Endothelial cell of hepatic sinusoid (primary cell): ENCODE results near the gene MAGEB5.
"Not testable (repeated sequence)": the region's sequence is repeated elsewhere in the genome, so short reads cannot be mapped to it uniquely, and the experiment has no call there.

Source experiments
- in situ Hi-C: cut with HindIII; loops from 2 replicates; pipeline ENCODE4 v1.10.0; 2017; ENCODE audit warnings: low sequenced_read_pairs

Gene MAGEB5

GRCh38 chrX:26215869-26216268 lies at the start of gene MAGEB5:
MAGEB5 (plus strand) TSS chrX:26216169; CDS start chrX:26217302, 1,133 bp downstream.
- in situ Hi-C loops, result no loop called here

GRCh38 chrX:26192204-26192603 lies 23.8 kb upstream of the MAGEB5 start, which contains the start of gene MAGEB6:
MAGEB6 (plus strand) TSS chrX:26192440; CDS start chrX:26193847, 1,407 bp downstream.
- in situ Hi-C loops, result no loop called here

DNA sequence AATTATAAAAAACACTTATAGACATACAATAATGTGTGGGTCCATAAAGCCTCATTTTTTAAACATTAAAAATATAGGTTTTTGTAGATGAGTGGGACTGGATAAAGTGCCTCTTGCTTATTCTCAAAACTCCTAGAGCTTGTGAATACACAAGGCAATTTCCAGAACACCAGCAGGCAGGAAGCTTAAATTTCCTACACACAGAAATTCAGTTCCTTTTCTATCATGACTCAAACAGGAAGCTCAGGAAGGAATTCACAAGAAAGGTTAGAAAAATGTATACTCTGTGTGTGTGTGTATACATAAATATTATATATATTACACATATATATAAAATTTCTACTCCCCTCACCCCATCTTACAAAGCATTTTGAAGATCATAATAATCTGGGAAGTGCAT lies 12.4 kb upstream of the MAGEB5 start:
- in situ Hi-C loops, result no loop called here

GRCh38 chrX:26204717-26205116 lies 11.3 kb upstream of the MAGEB5 start:
- in situ Hi-C loops, result not testable (repeated sequence)

DNA sequence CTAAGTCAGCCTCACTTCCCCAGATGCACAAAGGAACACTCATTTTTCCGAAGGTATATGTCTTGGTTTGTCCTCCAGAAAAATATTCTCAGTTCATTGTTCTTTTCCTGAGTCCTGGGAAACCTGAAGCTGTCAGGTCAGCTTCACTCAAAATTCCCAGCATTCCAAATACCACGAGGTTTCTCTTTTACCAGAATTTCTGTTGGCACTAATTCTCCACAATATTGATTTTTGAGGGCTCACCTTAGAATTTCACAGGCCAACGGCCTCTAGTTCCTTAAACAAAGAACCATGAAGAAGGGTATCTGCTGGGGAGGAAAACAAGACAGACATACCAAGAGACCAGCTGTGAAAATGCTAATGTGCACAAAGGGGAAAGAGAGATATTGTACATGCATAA lies 8.0 kb upstream of the MAGEB5 start:
- in situ Hi-C loops, result no loop called here

DNA sequence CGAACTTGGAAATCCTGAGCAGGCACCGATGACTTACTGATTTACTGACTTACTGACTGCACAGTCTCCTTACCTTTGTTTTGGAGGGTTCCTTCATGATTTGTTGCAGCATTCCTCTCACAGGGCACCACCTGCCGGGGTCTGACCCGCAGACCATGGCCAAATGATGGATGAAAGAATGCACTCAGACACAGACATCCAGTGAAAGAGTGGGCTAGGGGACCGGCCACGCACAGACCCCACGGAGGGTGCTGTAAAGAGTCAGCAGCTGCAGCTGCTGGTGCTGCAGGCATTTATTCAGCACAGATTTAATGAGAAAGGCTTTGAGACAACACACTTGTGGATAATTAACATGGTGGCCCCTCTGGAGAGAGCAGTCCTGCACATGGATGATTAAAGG lies 3.4 kb downstream of the MAGEB5 start:
- in situ Hi-C loops, result no loop called here

- in situ Hi-C loops, result no loop called here
These were observed 18.2 kb downstream of the MAGEB5 start for GRCh38 chrX:26234177-26234576.

DNA sequence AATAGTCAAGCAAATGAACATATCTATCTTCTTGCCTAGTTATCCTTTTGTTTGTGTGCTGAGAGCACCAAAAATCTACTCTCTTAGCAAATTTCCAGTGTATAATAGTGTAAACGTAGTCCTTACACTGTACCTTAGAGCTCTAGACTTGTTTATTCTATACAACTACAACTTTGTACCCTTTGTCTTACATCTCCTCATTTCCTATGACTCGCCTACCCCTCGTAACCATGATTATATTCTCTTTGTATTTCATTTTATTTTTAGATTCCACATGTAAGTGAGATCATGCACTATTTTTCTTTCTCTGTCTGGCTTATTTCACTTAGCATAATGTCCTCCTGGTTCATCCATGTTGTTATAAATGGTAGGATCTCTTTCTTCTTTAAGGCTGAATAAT lies 37.6 kb downstream of the MAGEB5 start:
- in situ Hi-C loops, result no loop called here

GRCh38 chrX:26254436-26254835 lies 38.5 kb downstream of the MAGEB5 start:
- in situ Hi-C loops, result no loop called here

DNA sequence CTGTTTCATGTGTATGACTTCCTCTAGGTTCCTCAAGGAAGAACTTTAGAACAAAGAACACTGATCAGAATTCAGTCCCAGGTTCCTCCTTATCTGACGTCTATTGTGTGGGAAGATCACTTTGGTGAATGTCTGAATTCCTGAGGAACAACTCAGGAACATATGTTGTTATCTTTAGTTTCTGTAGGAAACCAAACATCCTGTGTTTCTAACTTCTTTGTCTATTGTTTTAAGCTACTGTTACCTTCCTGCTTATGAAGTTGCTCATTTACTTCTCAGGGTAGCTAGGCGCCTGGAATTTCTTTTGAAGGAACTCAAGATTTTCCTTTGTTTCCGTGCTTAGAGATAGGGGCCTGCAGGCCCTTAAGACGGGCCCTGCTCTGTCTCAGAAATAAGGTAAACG lies 46.2 kb downstream of the MAGEB5 start:
- in situ Hi-C loops, result no loop called here
